GM21619 (cell line): ENCODE measurements around the gene DIP2C.

Experiments
- ATAC-seq: cut with Tn5 transposase; IDR thresholded peaks from one replicate; pipeline ENCODE4 v1.9.1; 2021; ENCODE audit not compliant: unreplicated experiment

DIP2C gene

DNA sequence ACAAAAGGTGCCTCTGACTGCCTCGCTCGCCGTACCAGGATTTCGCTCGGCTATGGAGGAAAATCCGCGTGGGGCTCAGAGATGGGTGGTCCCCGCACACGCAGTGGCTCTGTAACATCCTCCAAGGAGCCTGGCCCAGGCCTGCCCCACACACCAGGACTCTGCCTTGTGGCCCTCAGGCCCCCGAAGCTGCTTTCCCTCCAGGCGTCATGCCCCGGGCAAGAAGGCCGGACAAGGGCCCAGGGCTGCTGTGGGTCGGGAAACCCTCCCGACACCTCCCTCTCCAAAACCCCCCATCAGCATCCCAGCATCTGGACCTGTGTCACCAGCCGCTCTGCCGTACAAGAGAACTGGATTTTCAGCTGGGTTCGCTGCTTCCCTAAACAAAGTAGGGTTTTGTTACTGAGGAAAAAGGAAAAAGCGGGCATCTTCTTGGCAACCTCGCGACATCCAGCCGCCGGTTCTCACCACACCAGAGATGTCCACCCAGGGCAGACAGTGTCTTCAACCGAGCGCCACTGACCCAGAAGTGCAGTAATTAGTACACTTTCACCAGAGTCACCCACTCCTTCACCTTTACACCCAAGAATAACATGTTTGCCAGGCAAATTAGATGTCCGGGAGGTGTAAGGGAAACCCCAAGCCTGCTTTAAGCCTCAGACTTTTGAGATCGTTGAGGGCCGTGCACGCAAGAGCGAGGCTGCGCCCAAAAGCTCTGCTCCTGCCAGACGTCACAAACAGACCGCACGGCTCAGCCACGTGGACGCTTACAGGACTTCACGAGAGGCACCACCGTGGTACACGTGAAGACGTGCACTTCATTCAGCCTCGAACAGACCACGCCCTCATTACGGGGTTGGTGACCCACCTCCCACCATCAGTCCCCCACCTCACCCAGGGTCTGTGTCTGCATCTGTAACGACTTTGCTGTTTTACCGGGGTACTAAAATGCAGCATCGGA is 62.2 kb downstream of the DIP2C start:
- ATAC-seq: no peak

DNA sequence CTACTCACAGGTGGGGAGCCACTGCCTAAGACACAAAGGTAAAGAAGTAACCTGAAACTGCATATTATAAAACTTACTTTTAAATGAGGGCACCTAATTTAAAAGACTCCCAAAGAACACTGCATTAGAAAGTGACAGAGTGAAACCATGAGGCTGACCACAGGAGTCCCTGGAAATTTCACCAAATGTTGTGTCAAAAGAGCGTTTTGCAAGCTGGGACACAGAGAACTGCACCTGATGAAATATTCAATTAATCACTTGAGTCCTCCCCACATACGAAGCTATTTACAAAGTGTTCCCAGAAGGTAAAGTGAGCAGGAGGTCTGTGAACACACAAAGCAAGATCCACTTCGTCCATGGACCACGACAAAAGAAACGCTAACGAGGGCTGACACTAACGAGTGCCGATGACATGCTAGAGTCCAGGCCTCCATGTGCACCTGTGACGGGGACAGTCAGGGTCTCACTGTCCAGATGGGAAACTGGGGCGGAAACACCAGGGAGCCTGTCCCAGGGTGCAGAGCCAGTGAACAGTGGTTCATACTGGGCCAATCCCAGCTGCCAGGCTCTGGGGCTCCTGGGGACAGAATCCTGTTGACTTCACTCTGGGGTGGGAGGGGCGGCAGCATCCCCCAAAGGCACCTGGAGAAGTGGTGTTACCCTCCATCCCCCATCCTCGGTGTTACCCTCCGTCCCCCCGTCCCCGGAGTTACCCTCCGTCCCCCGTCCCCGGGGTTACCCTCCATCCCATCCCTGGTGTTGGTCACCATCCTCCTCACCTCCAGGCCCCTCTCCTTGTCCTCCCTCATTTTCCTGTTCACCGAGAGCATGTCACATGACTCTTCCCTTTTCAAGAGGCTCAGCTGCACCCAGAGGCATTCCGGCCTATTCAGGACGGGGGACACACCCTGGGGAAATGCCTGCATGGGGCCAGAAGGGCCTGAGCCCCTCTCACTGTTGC is 63.4 kb downstream of the DIP2C start:
- ATAC-seq: no peak

DNA sequence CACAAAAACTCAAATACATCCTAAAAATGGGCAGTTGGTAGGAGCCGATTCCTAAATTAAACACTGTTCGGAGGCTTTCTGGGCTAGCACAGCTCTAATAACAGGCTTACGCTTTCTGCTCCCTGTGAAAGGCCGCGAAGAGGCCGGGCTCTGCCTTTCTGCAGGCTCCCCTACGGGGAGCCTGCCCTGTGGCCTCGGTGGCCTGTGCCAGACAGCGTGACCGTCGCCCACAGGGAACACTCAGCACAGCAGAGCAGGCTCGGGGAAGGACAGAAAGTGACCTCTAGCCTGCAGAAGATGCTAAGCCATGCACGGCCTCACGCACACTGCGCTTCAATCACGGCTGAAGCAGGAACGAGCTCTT is 64.2 kb downstream of the DIP2C start:
- ATAC-seq: no peak

DNA sequence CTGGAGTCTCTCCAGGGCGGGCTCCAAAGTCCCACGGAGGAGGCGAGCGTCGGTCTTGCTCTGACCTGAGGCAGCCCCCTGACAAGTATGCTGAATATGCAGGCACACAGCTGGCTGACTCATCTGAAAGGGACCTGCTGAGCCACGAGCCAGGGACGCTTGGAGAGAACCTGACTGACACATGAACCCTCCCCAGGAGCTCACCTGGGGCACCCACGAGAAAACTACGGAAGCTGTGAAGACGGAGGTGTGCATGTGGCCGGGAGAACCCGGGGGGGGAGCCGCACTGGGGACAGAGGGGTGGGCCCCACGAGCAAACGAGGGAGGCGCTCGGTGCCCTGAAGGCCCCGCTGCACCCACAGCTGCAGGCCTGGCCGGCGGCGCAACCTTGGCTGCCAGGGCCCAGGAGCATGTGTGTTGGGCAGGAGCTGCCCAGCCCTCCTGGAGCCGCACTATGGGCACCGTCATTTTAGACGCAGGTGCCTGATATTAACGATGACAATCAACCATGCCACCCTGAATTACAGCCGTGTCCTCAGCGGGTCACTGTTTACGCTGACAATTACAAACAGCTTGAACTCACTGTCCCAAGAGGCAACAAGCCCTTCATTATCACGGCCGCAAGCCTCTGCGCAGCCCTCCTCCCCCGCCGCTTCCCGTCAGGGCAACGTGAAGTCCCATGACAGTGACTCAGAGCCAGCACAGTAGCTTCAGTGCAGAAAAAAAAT is 64.7 kb downstream of the DIP2C start:
- no peak for ATAC-seq

DNA sequence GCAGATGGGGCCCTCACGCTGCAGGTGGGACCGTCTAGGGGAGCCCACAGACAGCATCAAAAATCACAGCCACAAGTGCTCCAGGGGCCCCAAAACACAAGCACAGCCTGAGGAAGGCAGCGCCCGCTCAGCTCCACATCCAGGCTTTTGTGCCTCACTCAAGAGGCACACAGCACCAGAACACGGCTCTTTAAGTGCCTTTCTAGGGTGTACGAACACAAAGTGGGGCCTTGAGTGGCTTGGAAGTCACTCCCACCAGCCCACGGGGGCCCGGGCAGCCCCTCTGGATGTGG is 65.2 kb downstream of the DIP2C start:
- ATAC-seq: no peak

DNA sequence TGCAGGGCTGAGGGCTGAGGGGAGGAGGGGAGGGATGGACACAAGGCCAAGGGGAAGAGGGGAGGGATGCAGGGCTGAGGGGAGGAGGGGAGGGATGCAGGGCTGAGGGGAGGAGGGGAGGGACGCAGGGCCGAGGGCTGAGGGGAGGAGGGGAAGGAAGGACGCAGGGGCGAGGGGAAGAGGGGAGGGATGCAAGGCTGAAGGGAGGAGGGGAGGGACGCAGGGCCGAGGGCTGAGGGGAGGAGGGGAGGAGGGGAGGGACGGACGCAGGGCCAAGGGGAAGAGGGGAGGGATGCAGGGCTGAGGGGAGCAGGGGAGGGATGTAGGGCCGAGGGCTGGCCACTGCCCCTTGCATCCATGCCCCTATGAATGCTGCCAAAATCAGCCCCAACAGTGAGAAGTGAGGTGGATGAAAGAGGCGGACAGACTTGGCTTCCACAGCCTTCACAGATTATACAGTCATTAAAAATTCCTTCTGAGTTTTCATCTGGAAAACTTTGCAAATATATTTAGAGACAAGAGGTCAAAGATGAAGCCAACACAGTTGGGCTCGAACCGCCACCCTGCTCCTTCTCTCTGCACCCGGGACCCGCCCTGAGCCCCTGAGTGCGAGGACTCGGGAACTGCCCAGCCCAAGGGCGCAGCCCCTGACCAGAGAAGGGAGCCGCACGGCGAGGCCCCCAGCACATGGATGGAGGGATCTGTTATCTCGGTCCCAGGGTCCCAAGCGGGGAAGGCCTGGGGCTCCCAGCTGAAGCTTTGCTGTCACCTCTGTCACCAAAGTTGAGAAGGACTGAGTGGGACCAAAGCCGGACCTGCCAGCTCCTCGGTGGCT is 65.8 kb downstream of the DIP2C start:
- no peak for ATAC-seq

DNA sequence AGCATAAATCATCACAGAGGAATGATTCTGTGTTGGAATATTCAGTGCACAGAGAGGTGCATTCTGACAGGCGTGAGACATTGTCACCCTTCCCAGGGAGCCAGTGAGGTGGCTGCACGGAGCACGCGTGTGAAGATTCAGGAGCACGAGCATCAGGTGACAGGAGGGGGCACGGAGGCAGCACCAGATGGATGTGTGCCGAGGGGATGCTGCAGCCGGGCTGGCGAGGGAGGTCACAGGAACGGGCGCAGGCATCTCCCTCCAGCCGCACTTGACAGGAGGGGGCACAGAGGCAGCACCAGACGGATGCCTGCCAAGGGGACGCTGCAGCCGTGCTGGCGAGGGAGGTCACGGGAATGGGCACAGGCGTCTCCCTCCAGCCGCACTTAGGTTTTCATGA is 66.5 kb downstream of the DIP2C start:
- no peak for ATAC-seq

DNA sequence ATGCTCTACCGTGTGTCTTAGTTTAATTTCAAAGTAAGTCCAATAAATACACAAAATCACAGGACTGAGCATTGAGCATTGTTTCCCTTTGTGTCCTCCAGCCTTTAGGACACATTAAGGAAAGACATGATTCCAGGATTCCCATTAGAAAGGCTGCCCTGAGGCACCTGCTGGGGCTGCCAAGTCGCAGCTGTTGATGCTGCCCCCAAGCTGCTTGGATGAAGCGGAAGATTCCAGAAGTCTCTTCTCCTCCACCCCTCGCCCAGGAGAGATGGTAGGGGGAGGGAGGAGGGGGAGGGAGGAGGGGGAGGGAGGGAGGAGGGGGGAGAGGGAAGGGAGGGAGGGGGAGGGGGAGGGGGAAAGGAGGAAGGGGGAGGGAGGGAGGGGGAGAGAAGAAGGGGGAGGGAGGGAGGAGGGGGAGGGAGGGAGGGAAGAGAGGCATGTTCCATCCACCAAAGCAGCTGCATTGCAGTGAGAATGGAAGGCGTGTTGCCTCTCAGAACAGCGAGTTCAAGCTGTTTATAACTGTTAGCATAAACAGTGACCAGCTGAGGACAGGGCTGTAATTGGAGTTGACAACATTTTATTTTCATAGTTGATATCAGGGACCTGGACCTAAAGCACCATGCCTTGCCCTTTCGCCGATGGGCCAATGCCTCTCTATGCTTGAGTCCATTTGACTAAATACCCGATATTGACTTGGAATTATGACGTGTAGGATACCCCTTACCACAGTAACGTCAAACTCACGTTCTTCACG is 67.3 kb downstream of the DIP2C start:
- ATAC-seq: no peak

DNA sequence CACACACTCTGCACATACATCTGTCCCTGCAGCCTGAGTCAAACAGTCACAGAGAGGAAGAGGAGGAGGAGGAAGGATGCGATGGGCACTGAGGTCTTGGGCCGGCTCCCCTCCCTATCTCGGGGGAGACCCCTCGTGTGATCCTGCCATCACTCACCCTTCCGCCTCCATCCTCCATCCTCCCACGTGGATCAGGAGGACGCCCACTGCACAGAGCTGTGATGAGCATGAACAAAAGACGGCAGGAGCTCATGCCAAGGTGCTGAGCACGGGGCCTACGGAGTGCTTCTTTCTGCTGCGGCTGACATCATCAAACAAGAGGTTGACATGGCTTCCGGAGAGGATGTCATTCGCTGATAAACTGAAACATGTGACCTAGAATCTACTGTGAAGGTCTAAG is 68.0 kb downstream of the DIP2C start:
- ATAC-seq: no peak

DNA sequence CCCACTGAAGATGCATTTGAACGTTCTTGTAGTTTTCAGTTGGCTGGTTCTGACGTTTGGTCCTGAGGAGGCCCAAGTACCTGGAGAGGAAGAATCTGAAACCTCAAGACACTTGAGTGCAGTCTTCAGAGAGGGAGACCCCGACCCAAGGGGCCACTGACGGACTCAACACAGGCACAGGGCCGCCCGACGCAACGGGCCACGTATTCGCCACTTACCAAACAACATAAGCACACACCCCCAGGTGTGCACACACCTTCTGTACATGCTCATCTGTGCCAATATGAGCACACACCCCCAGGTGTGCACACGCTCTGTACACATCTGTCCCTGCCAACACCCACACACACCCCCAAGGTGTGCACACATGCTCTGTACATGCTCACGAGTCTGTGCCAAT is 68.5 kb downstream of the DIP2C start:
- ATAC-seq: no peak

DNA sequence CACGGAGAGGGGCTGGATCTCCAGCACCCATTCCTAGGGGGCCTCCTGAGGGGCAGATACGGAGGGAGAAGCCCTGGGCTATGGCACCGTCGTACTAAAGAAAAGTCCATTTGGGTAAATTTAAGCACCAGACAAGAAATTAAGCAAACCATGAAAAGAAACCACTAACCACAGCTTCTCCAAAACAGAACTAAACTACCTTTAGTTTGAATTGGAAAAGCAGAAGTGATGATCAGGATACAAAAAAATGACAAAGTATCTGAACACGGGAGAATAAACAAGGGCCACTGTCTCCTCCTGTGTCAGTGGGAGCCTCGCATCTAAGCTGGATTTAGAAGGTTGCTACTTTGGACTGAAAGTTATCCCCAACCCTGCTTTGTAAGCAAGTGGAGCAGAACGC is 69.1 kb downstream of the DIP2C start:
- no peak for ATAC-seq

DNA sequence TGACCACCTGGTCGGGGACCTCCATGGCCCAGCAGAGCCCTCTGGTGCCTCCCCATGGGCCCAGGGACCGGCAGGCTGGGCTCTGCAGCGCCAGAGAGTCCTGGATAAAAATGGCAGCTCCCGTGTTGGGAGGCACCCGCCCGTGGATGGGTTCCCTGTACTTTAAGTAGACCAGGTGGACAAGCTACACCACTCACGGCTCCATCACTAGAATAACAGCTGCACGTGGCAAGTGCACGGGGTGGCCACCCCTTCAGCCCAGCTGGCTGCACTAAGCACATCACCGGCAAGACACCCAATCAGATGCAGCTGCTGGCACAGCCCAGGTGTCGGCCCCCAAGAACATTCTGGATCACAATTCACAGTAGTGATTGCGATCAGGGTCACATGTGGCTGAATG is 69.8 kb downstream of the DIP2C start:
- ATAC-seq: no peak

DNA sequence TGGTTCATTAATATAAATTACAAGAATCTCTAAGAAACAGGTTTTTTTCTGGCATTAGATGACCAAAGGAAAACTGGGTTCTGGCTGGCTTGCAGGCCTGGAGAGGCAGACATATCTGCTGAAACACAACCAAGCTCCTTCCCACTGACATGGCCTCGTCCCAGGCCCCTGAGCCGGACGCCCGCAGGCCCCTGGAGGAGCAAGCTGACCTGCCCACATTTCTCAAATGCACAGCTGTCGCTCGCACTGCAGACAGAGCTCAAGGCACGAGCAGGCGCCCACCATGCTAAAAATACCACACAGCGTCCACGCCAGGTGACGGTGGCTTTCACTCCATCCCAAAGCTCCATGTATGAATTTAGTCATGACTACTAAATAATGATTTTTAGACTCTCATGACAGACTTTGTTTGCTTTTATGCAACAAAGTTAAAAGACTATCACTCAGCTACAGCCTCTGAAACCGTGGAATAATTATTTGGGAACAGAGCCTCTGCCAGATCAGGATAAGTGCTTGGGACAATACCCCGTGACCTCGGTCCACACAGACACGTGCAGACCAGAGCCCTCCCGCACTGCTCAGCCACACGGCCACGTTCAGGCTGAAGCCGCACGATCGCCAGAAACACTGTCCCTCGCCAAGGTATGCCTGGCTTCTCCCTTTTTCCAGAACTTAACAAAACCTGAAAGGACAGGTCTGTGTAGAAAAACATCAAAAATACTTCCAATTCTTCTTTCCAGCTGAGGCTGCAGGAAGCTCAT is 71.1 kb downstream of the DIP2C start:
- ATAC-seq: no peak

DNA sequence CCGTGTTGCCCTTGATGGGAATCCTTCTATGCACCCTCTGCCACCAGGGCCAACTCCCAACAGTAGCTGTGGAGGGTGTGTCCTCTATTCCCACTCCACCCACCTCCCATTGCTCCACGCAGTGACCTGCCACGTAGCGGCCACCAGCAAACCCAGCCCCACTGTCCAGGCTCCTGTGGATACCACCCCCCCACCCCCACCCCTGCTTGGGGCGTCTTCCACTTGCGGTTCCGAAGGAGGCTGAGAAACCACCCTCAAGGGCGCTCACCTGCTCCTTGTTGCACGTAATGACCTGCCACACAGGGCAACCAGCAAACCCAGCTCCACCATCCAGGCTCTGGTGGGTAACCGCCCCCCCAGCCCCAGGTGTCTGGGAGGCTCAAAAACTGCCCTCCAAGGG is 72.0 kb downstream of the DIP2C start:
- ATAC-seq: no peak

DNA sequence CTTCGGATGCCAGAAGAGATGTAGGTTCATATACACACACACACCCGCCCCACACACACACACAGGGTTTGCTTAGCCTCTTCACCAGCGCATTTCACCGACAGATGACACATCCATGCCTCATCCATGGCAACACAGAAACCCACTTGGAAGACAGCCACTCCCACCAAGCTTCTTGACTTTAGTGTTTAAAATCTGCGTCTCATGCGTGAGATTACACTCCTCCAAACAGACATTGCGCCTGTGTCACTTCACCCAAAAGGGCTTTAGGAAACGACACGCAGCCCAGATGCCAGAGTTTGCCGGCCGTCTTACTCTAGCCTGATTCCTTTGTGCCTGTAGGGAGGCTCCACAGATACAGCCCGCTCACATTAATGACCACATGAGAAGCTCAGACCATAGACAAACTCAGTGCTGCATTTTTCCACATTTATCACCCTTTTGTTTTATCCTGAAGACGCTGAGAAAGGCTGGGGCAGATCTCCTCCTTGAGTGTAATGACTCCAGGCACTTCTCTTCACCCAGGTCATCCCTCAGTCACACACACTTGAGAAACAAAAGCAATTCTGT is 73.8 kb downstream of the DIP2C start:
- ATAC-seq: no peak

DNA sequence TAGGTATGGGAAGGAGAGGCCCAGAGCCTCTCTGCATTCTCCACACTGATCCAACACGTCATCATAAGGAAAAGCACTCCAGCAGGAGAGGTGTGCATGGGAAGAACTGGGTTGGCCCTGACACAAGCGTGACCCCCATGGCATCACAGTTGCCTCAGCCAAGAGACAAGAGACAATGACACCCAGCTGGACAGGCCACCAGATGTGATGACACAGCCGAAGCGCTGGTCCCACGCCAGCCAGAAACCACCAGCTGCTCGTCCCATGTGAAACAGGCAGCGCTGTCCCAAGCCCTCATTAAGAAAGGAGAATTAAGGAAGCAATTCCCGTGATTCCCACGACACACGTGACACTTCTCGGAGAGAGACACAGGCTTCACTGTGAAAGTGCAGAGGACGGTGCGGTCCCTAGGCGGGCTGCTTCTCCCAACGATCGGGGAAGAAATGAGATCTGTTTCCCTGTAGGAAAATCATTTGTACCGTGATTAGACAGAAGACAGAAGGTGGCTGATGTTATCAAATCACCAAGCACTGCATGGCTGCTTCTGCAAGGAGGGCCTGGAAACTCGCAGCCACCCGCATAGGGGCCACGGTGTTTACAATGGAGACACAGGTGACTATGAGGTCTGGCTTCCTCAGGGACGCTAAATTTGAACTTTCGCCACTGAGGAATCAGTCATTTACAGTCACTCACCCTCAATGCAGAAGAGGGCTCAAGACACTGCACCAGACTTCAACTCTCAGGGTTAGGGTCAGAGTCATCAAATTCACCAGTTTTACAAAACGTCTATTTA is 74.5 kb downstream of the DIP2C start:
- ATAC-seq: no peak

DNA sequence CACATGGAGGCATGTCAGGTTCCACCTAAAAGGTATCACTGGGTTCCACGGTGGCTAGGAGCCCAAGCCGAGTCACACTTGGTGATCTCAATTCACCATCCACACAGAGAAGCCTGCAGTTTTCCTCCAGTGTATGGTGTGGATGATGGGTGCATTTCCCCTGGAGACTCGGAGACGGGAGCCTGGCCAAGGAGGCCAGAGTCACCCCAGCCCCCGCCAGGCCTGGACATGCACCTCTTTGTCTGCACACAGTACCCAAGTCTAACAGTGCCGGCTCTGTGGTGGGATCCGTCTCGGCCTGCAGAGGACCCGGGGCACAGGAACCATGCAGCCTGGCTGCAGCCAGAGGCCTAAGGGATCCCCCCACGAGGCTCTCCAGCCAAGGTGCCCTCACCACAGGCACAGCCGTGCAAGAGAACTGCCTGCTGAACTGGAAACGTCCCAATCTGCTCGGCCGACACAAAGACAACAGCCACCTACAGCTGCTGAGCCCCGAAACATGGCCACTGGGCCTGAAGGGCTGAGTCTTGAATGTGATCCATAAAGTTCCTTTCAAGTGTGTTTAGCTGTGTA is 75.2 kb downstream of the DIP2C start:
- no peak for ATAC-seq
